Hepatocyte (in vitro differentiated cells): ENCODE measurements around the gene ZNF454. TPM values are rescaled to one million over a fixed set of nuclear protein-coding genes. Genes with fewer than 3 reads are reported as not detected.

Experiments
- DNase-seq: peaks from one replicate; pipeline ENCODE4 v3.0.0-alpha.2; 2016; ENCODE audit warnings: low spot score
- H2AFZ ChIP-seq: fragments of 200-600 bp; sonication (generic); 2 replicates; pipeline ENCODE4 v1.6.0; 2016; ENCODE audit warnings: antibody characterized with exemption, mild to moderate bottlenecking
- H3K27ac ChIP-seq: fragments of 200-600 bp; sonication (generic); 2 replicates; pipeline ENCODE4 v1.5.1; 2016; ENCODE audit warnings: mild to moderate bottlenecking
- H3K27me3 ChIP-seq: fragments of 200-600 bp; sonication (generic); 2 replicates; pipeline ENCODE4 v1.6.1; 2016
- H3K36me3 ChIP-seq: fragments of 200-600 bp; sonication (generic); replicated peaks from 2 replicates; pipeline ENCODE4 v1.5.1; 2016; ENCODE audit warnings: low read depth; ENCODE audit not compliant: insufficient read depth
- H3K4me1 ChIP-seq: fragments of 200-600 bp; sonication (generic); 2 replicates; pipeline ENCODE4 v1.5.1; 2016; ENCODE audit warnings: mild to moderate bottlenecking, moderate library complexity; ENCODE audit not compliant: insufficient read depth
- H3K4me2 ChIP-seq: fragments of 200-600 bp; sonication (generic); 2 replicates; pipeline ENCODE4 v1.6.0; 2016
- H3K4me3 ChIP-seq: fragments of 200-600 bp; sonication (generic); 2 replicates; pipeline ENCODE4 v1.5.1; 2016; ENCODE audit warnings: mild to moderate bottlenecking
- H3K79me2 ChIP-seq: fragments of 200-600 bp; sonication (generic); 2 replicates; pipeline ENCODE4 v1.6.0; 2017; ENCODE audit warnings: mild to moderate bottlenecking
- H3K9me2 ChIP-seq: fragments of 200-600 bp; sonication (generic); replicated peaks from 2 replicates; pipeline ENCODE4 v1.6.0; 2017; ENCODE audit warnings: mild to moderate bottlenecking; ENCODE audit not compliant: insufficient read depth
- H3K9me3 ChIP-seq: fragments of 200-600 bp; sonication (generic); 2 replicates; pipeline ENCODE4 v1.5.1; 2016; ENCODE audit warnings: low read depth, mild to moderate bottlenecking
- H4K20me1 ChIP-seq: fragments of 200-600 bp; sonication (generic); 2 replicates; pipeline ENCODE4 v1.6.0; 2016; ENCODE audit warnings: mild to moderate bottlenecking; ENCODE audit not compliant: insufficient read depth, poor library complexity, severe bottlenecking
- EZH2 ChIP-seq: fragments of 200-600 bp; sonication (generic); IDR thresholded peaks from 2 replicates; pipeline ENCODE4 v1.6.1; 2016; ENCODE audit warnings: antibody characterized with exemption, mild to moderate bottlenecking, borderline replicate concordance
- EZH2phosphoT487 ChIP-seq: fragments of 200-600 bp; sonication (generic); IDR thresholded peaks from one replicate; pipeline ENCODE4 v1.6.1; 2018; ENCODE audit warnings: antibody characterized with exemption, mild to moderate bottlenecking, low read depth, moderate library complexity; ENCODE audit not compliant: unreplicated experiment, severe bottlenecking
- WGBS: methylation state at CpG from one replicate; pipeline ENCODE4 v1.1.6; 2016; ENCODE audit warnings: low lambda C conversion rate; ENCODE audit errors: missing lambda C conversion rate; 5-methylcytosine and 5-hydroxymethylcytosine counted together
- polyA plus RNA-seq: library from polyadenylated mRNA; unstranded; fragments of >200 nt; fragmentation: Nextera tagmentation; extraction: Ambion mirVana; gene quantifications from 2 replicates; pipeline ENCODE4 v1.2.1, GENCODE V29; 2016
- total RNA-seq: library from RNA; depleted of rRNA; stranded (reverse); fragments of >200 nt; gene quantifications from 2 replicates; pipeline ENCODE4 v1.2.3, GENCODE V29; 2014
- TF ChIP-seq, protein P1 (sequence below): fragments of 200-600 bp; sonication (generic); IDR thresholded peaks from 2 replicates; pipeline ENCODE4 v1.5.1; 2016; ENCODE audit warnings: antibody characterized with exemption, mild to moderate bottlenecking; ENCODE audit not compliant: poor library complexity

Gene ZNF454
- total RNA-seq (0.07 TPM in 1 of 2 replicates, not detected in the other), polyA plus RNA-seq (not detected in 2 replicates)

- no peak within 1 kb of the TSS for H3K27ac ChIP-seq
- WGBS, result 97% methylated on average over 68 of the region's 69 CpGs
- H3K4me1 ChIP-seq, result no peaks in the 10 kb centered on the region
- no peak within 1 kb of the TSS for H3K4me3 ChIP-seq
- H3K9me3 ChIP-seq, result peaks cover under 1% of the 10 kb centered on the region
- H3K9me2 ChIP-seq, result no peaks in the 10 kb centered on the region
- no peak for DNase-seq
- H2AFZ ChIP-seq, result no peak within 1 kb of the TSS
- H4K20me1 ChIP-seq, result no peaks in the 10 kb centered on the region
- H3K4me2 ChIP-seq, result no peak within 1 kb of the TSS
- TF ChIP-seq EZH2, result no peak
- H3K27me3 ChIP-seq, result no peaks in the 10 kb centered on the region
- H3K79me2 ChIP-seq, result no peaks in the 10 kb centered on the region
- no peaks in the 10 kb centered on the region for H3K36me3 ChIP-seq
Measured at GRCh38 chr5:178940569-178941360, at the start of gene ZNF454. TSS of gene ZNF454 (plus strand) at chr5:178941198. CDS start at chr5:178942792, 1,594 bp downstream.

DNA sequence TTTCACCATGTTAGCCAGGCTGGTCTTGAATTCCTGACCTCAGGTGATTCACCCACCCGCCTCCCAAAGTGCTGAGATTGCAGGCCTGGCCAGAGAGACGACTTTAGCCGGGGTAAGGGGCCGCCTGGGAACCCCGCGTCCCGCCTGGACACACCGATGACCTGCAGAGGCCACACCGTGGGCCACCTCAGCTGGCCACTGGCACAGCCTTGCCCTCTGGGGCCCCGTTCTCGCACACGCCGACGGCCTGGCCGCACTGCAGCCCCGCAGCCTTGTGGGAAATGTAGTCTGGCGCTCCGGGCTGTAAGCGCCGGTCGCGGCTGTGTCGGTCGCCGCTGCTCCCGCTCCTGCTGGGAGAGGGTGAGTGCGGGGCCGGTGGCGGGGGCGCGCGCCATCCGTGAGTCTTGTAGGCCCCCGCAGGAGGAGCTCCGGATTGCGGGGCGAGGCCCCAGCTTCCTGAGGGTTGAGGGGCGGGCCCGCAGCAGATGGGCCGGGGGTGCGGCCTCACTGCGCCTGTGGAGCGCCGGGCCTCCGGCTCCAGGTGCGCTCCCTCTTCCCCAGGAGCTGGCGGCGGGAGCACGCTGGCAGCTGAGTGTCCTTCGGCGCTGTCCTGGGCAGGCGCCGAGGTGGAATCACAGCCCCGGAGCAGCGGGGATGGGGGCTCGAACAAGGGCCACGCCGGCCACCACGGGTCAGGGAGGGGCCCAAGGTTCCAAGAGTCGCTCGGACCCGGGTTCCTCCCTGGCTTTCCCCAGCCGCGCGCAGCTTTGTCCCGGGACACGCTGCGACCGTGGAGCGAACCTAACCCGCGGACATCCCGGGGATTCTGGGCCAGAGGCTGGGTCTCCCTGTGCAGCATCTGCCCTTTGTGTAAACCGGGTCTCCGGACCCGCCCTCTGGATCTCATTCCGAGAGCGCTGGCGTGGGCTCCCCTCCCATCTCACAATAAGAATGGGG is 45.1 kb upstream of the ZNF454 start, which contains the start of gene ZFP2:
TSS of gene ZFP2 (plus strand) at position 299 of the 957 bp plus-strand sequence. CDS start 35,401 bp downstream, outside the sequence.
- Histone ChIP-seq H4K20me1 (no peaks in the 10 kb centered on the region), H3K9me3 (no peaks in the 10 kb centered on the region), H3K27me3 (no peaks in the 10 kb centered on the region), H3K9me2 (no peaks in the 10 kb centered on the region), H3K27ac (peak within 1 kb of the TSS; percentile 81), H3K4me1 (no peaks in the 10 kb centered on the region), H3K36me3 (no peaks in the 10 kb centered on the region), H2AFZ (peak within 1 kb of the TSS; percentile 85), H3K4me3 (peak within 1 kb of the TSS; percentile 58), H3K79me2 (peaks cover 3% of the 10 kb centered on the region), H3K4me2 (peak within 1 kb of the TSS; percentile 85)
- DNase-seq, result peak; percentile 82
- TF ChIP-seq, protein P1, sequence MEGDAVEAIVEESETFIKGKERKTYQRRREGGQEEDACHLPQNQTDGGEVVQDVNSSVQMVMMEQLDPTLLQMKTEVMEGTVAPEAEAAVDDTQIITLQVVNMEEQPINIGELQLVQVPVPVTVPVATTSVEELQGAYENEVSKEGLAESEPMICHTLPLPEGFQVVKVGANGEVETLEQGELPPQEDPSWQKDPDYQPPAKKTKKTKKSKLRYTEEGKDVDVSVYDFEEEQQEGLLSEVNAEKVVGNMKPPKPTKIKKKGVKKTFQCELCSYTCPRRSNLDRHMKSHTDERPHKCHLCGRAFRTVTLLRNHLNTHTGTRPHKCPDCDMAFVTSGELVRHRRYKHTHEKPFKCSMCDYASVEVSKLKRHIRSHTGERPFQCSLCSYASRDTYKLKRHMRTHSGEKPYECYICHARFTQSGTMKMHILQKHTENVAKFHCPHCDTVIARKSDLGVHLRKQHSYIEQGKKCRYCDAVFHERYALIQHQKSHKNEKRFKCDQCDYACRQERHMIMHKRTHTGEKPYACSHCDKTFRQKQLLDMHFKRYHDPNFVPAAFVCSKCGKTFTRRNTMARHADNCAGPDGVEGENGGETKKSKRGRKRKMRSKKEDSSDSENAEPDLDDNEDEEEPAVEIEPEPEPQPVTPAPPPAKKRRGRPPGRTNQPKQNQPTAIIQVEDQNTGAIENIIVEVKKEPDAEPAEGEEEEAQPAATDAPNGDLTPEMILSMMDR, result no peak
- TF ChIP-seq EZH2phosphoT487 (no peak), EZH2 (no peak)
- 2% methylated on average over 53 of the region's 79 CpGs for WGBS

GRCh38 chr5:178899289-178899688 is 41.7 kb upstream of the ZNF454 start:
- 90% methylated on average over 5 of the region's 5 CpGs for WGBS
- Histone ChIP-seq H4K20me1 (no peaks in the 10 kb centered on the region), H3K9me3 (peaks cover 20% of the 10 kb centered on the region), H3K79me2 (peaks cover 3% of the 10 kb centered on the region), H3K4me2 (no peak overlapping the region), H3K27me3 (no peaks in the 10 kb centered on the region), H3K4me3 (no peak overlapping the region), H3K9me2 (no peaks in the 10 kb centered on the region), H3K4me1 (no peaks in the 10 kb centered on the region), H3K27ac (no peak overlapping the region), H2AFZ (no peak overlapping the region), H3K36me3 (no peaks in the 10 kb centered on the region)
- no peak for DNase-seq
- TF ChIP-seq EZH2phosphoT487, result no peak
- TF ChIP-seq, protein P1, result no peak
- no peak for TF ChIP-seq EZH2
